OCI-LY1 (cell line): ENCODE data around the gene DGCR8.

Source experiments
- EZH2 ChIP-seq: fragments of 200-600 bp; sonication (generic), shearing (Covaris generic); IDR thresholded peaks from 2 replicates; pipeline ENCODE4 v1.8.0; 2017; ENCODE audit warnings: borderline replicate concordance, mixed run types, mild to moderate bottlenecking, antibody characterized with exemption, low read length, moderate library complexity, mixed read lengths
- TF ChIP-seq, protein P1 (sequence below): fragments of 200-600 bp; sonication (generic), shearing (Covaris generic); IDR thresholded peaks from 2 replicates; pipeline ENCODE4 v1.5.1; 2017; ENCODE audit warnings: mild to moderate bottlenecking, antibody characterized with exemption, low read length, moderate library complexity, mixed read lengths

DNA sequence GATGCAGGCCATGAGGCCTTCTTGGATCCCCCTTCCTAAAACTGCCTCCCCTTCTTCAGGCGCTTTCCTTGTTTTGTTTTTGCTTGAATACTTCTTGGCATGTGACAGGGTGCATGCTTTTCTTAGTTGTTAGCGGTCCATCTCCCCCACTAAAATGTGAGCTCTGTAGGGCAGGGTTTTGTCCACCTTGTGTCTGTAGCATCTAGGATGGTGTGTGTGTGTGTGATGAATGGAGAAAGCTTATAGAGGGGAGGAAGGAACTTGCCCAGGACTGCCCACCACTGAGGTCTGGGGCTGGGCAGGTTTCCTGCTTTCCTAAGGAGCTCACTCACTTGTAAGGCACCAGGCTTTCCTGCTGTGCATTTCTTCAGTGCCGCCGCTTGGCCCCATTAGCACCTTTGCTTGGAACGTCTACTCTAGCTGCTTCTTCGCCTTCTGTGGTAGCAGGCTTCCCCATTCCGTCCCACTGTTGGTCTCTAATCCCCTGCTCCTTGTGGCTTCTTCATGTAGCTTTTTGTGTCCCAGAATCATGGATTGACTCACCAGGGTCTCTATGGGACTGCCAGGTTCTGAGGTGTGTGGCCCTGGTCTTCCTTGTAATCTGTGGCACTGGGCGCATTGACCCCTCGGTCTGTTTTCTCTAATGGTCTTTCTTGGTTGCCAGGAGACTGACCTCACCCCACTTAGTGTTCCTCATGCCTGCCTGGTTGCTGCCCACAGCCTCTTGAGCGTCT is 3.3 kb downstream of the DGCR8 start:
- TF ChIP-seq, protein P1, sequence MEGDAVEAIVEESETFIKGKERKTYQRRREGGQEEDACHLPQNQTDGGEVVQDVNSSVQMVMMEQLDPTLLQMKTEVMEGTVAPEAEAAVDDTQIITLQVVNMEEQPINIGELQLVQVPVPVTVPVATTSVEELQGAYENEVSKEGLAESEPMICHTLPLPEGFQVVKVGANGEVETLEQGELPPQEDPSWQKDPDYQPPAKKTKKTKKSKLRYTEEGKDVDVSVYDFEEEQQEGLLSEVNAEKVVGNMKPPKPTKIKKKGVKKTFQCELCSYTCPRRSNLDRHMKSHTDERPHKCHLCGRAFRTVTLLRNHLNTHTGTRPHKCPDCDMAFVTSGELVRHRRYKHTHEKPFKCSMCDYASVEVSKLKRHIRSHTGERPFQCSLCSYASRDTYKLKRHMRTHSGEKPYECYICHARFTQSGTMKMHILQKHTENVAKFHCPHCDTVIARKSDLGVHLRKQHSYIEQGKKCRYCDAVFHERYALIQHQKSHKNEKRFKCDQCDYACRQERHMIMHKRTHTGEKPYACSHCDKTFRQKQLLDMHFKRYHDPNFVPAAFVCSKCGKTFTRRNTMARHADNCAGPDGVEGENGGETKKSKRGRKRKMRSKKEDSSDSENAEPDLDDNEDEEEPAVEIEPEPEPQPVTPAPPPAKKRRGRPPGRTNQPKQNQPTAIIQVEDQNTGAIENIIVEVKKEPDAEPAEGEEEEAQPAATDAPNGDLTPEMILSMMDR: no peak
- no peak for TF ChIP-seq EZH2
